ENCODE data around the gene KCNQ5.

GRCh38 chr6:73050706-73051105 lies 428.8 kb downstream of the KCNQ5 start:
- TF ChIP-seq CTCF (IDR thresholded peaks at IDR 0.05) (no peak), POLR2A (IDR thresholded peaks at IDR 0.05) (no peak), POLR2AphosphoS5 (IDR thresholded peaks at IDR 0.05; ENCODE audit: insufficient read depth in 1 of 2, low read depth in 1 of 2) (no peak)

Data from vagina (tissue), 2 donors.